Measurements from ENCODE around the gene UQCR11.
"Not testable (repeated sequence)": the region's sequence is repeated elsewhere in the genome, so short reads cannot be mapped to it uniquely, and the experiment has no call there.

UQCR11 gene

DNA sequence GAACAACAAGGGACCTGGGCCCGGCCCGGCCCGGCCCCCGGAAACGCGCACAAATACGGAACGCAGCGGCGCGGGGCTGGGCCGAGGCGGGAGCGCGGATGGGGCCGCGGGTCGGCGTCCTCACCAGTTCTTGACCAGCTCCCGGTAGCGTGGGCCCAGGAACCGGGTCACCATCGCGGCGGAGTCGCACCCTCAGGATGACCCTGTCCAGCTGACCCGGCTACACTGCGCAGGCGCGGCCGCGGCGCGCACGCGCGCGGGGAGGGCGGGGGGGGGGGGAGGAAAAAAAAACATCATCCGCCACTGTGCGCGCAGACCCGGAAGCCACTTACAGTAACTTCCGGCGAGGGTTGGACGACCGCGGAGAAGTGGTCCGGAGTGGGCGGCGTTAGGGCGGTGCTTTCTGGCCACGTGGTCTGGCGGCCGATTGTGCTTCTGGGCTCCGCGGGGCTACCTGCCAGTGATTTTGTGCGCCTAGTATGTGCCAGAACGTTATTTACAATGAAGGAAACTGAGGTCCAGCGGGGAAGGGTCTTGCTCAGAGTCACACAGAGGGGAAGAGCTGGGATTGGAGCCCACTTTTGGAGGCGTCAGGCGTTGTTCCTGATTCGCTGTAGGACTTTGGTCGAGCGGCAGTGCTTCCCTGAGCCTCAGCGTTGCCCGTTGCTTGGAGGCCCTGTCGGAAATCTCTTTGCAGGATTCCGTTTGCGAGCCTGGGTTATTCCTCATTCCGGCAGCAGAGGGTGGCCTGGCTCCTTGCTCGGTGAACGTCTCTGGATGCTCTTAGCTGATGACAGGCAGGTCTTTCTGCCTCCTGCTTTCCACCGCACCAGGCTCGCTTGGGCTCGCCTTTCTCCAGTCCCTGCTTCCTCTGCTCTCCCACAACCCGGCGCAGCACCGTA is at the start of gene UQCR11:
Gene UQCR11 (minus strand): TSS at position 227 of the 902 bp plus-strand sequence. CDS start 53 bp downstream, at position 174.
- DNase-seq (ENCODE audit: low spot score): peak; percentile 100

DNA sequence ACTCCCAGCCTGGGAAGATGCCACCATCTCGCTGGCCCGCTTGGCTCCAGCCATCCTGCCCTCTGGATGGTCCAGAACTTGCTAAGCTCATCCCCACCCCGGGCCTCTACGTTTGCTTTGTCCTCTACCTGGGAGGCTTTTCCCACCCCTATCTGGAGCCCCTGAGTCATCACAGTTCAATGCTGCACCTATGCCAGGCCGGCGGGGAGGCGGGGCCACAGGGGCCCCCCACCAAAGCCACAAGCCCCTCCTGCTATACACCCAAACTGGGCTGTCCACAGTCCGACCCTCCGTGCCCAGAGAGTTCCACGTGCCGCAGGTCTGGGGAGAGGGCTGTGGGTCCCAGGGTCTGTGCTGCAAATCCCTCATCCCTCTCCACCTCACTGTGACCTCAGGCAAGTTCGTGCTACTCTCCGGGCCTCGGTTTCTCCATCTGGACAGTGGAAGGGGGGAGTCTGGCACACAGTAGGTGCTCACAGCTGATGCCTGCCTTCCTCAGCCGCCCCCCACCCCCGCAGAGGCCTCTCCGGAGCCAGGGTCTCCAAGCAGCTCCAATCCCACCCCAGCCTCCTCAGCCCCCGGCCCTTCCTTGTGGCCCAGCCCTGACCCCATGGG is 49.0 kb upstream of the UQCR11 start:
- DNase-seq (ENCODE audit: low spot score): no peak

DNA sequence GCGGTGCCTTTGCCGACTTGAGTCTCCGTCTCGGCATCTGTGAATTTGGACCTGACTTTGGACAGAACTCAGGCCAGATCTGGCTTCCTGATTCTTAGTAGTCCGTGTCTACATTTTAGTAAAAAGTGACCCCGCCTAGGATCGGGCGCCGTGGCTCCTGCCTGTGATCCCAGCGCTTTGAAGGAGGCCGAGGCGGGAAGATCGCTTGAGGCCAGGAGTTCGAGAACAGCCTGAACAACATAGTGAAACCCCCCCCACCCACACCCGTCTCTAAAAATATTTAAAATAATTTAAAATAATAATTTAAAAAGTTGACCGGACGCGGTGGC is 48.0 kb upstream of the UQCR11 start:
- DNase-seq (ENCODE audit: low spot score): no peak

DNA sequence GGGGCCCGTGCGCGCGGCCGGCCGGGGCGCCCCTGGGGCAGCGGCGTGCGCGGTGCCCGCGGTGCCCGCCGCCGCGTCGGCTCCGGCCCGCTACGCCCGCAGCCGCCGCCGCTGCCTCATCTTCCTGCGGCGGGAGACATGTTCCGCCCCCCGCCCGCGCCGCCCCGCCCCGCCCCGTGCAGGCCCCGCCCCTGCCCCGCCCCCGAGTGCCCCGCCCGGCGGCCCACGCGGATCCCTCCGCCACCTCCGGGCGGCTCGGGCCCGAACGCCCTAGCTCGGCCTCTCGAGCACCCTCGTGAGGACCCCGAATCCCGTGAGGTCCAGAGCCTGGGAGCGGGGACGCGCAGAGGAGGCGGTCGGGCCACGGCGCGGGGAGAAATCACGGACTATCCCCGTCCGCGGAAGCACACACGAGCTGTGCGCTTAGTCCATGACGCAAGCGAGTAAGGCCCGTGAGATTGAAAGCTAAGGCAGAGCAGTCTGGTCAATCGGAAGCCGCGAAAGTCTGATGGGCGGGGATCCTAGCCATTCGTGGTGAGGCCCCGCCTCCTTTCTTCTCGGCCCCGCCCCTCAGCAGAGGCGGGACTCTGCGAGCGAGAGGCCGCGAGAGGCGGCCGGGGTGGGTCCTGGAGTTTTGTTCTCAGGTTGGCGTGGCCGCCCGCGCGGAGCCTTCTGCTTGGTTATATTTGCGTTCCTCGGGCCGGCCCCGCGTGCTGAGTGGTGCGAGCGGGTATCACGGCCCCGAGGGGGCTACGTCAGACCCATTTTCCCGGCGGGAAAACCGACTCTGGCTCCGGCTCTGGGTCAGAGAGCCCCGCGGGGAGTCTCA is 47.4 kb upstream of the UQCR11 start, which contains the start of gene TCF3:
Gene TCF3 (minus strand): TSS at position 145 of the 829 bp plus-strand sequence. CDS start 2,367 bp downstream, outside the sequence.
- peak; percentile 100 for DNase-seq (ENCODE audit: low spot score)

DNA sequence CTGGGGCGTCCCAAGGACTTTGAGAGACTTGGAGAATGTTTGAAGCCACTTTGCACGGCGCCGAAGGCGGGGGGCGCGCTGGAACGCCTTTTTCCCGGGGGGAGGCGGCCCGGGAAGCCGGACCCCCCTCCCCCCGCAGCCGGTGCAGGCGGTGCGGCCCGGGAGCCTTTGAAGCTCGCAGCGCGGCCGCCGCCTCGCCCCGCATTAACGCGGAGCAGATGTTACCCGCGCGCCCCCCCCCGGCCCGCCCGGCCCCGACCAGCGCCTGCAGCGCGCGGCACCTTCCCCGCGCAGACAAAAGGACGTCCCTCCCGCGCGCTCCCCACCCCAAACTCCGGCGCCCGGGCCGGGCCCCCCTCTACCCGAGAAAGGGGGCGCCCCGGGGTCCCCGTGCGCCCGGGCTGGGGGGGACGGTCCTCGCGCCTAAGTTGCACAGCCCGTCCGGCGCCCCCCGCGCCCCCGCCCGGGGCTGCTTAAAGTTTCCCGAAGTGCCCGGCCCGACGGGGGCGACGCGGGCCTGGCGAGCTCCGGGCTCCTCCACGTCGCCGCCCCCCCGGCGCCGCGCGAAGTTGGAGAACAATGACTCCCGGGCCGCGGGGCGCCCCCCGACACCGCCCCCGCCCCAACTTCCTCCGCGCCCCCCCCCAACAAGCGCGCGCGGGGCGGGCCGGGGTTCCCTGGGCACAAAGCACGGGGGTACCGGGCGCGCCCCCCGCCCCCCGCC is 46.5 kb upstream of the UQCR11 start:
- peak; percentile 45 for DNase-seq (ENCODE audit: low spot score)

DNA sequence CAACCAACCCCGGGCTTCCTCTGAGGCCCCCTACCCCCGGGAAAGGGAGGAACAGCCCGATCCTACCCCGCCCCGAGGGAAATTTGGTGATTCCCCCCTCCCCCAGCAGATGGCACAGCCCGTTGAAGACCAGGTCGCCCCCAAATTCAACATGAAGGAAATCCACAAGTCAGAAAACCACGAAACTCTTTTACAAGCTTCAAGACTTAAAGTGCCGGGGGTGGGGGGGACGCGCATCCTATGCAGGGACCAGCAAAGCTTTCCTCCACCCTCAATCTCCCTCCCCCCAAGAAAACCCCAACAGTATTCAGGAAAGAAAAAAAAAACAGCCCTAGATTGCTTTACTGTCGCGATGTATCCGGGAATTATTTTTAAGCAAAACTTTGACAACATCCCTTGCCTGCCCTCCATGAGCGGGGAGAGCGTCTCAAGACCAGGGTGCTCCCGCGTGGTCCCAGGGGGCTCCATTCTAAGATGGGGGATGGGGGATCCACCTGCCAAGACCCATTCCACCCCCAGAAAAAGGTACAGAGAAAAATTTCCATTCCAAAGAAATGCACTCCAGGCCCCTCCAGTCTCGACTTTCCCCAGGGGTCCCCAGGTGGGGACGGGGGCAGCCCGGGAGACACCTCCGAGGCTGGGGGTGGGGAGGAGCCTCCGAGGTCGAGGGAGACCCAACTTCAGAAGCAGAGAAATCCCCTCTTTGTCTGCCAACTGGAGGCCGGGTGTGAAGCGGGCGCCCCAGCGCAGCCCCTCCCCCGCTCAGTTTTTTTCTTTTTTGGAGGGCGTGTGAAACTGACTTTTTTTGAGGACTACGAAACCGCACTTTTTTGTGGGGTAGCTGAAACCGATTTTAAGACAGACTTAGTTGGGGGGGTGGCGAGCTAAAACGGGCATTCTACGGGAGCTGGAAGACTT is 45.6 kb upstream of the UQCR11 start:
- DNase-seq (ENCODE audit: low spot score): no peak

DNA sequence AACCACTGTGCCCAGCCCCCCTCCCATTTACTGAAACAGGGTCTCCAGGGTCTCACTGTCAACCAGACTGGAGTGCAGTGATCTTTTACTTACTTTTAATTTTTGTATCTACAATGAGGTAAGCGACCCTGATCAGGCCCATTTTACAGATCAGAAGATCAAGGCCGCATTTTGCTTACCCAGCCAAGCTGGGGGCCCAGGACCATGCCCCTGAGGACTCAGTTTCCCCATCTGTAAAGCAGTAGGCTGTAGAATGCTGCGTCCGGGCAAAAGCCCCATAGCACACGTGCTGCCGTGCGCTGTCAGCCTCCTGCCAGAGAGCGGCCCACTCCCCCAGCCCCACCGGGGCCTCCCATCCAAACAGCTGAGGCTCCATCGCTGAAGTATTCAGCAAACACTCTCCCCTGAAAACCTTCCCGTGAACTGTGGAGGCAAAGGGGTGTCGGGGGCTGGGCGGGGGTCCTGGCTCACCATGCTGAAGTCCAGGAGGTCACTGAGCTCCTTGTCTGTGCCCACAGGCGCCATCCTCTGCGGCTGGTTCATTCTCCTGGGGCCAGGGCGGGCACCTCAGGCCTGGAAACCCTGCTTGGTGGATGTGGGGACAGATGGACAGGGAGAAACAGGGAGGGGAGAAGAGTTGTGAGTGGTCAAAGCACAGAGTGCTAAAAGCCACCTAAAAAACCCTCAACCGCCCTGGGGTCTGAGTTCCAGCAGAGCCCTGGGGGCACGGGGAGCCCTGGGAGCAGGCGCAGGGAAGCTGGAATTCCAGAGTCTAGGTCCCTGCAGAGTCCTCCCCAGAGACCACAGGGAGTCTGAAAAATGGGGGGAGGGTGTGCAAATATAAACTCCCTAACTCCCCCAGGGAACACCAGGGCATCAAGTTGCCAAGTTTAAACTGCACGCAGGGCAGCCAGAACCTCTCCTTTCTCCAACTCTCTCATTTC is 44.7 kb upstream of the UQCR11 start:
- no peak for DNase-seq (ENCODE audit: low spot score)

DNA sequence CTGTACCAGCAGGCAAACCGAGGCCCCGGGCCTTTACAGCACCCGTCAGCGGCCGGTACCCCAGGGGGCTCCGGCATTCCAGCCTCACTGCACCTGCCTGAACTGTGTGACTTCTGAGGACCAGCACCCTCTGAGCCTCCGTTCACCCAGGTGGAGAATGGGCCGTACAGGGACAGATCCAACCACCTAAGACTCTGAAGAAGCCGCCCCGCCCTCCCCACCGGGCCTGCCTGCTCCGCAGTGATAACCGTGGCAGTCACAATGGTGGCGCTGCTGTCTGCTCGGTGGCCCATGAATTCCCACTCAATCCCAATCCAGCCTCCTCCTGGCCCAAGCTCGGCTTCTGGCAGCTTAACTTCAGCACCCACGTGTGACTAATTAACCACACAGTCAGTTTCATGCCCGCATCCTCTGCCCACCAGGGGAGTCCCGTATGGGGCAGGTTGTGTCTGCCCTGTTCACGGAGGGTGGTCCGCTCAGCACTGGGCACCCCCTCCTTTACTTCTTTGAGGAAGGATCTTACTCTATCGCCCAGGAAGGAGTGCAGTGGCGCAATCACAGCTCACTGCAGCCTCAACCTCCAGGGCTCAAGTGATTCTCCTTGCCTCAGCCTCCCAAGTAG is 43.8 kb upstream of the UQCR11 start:
- DNase-seq (ENCODE audit: low spot score): no peak

DNA sequence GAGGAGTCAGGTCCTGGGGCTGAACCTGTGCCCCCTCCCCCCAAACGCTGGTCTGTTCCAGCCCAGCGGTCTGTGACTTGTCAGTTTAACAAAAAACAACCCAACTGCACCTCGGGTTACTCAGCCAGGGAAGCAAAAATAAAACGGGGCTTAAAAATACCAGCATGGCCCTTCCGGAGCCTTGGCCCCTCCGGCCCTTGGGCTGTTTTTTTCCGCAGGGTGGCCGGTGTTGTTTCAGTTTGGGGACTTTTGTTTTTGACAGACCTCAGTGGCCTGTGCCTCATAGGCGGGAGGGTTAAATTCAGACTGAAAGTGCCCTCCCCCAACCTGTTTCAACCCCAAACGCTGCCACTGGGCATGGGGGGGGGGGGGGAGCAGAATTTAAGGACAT is 43.2 kb upstream of the UQCR11 start:
- no peak for DNase-seq (ENCODE audit: low spot score)

DNA sequence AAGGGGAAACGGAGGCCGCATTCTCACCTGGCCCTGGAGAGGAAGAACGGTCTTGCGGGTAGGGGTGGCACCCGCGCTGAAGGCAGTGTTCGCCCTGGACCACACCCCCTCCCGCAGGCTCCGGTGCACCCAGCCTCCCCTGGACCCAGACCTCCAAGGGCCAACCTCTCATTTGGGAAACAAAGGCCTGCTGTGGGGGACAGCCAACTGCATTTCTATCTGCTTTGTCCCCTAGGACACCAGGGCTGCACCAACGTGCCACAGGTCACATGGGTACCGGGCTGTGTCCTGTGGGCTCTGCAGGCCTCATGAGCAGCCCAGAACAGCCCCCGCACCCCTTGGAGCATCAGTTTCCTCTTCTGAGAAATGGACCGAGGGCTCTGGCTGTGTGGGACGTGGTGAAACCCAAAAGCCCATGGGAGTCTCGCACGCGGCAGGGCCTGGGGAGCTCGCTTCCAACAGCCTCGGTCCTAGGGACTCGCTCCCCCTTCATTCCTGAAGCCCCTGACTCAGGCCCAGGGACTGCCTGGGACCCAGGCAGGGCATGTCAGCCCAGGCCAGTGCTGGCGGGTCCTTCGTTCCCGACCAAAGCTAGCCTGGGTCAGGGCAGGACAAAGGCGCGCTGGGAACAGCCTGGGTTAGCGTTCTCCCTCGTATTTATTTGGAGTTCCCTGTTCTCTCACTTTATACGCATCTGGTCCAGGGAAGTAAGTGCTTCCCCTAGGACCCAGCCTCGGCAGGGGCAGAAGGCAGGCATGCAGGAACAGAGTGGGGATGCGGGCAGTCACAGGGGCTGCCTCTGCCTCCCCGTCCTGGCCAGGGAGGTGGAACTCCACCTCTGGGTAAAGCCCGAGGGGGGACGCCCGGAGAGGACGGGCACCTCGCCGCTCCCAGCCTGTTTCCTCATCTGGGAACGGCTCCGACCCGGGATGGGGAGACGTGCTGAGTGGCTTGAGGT is 42.5 kb upstream of the UQCR11 start:
- DNase-seq (ENCODE audit: low spot score): no peak

DNA sequence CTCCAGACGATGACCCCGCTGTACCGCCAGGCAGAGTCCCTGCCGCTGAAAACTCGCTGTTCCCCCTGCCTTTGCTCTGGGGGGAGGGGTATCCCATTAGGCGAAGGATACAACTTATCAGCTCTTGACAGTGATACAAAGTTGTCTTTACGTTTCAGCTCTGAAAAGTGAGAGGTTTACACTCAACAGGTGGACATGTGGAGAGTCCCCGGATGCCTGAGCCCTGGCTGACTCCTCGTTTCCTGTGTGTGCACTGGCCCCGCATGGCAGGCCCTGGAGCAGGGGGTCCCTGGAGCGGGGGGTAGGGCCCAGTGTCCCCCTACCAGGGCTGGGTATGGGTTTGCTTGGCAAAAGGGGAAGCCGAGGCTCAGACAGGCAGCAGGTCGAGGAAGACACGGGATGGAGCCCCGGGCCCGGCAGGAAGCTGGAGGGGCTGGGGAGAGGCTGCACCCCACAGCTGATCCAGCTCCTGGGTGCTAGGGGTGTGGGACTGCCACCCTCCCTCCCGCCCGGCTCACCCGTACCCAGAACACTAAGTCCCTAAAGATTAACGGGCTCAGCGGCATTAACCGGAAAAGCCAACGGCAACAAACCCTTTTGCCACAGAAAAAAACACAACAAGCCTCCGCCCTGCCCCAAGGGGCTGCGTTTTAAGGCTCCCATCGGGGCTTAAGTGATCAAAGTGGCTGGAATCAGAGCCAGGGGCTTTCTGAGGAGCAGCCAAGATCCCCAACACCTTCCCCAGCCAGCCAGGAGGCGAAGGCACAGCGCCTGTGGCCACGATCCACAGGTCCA is 41.6 kb upstream of the UQCR11 start:
- no peak for DNase-seq (ENCODE audit: low spot score)

DNA sequence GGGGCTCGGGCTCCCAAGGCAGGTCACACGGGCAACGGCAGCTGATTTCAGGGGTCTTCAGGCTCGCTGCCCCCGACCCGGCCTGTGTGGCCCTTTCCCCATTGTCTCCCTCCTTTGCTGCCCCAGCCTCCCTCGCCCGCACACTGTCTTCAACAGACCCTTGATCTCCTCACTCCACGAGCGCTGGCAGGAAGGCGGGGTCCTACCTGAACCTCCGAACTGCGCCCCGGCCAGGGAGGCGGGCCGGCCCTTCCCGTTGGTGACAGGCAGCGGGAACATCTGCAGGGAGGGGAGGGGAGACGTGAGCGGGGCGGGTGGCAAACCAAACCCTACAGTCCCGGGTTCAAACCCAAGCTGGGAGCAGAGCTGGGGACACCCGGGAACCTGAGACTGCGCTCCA is 40.9 kb upstream of the UQCR11 start:
- no peak for DNase-seq (ENCODE audit: low spot score)

DNA sequence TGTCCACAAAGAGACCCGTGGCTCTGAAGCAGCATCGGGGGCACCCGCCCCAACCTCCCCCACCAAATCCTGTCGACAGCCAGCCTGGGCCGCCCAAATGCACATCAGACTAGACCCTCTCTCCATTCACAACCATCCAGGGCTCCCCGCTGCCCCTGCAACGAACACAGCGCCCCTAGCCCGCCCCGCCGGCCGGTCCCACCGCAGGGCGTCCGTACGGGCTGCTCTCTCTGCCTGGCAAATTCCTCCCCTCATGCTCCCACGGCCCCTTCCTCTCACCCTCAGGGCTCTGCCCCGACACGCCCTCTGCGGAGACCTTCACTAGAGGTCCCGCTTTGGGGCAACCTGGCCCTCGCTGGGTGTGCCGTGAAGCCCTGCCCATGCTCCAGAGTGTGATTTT is 40.0 kb upstream of the UQCR11 start:
- DNase-seq (ENCODE audit: low spot score): no peak

DNA sequence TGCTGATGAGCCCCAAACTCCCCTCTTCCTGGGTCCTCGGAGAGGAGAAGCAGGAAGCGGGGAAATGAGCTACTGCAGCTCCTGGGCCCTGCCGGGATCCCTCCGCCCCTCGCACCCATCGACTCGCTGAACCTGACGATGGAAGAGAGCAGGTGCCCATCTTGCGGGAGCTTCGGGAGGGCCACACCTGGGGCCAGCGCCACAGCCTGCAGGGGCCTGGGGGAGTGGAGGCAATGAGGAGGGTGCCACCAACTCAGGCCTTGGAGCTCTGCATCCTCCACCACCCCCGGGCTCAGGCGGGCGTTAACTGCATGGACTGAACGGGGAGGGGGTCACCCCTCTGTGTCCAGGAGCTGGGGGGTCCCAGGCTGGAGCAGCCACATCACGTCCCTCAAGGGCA is 38.8 kb upstream of the UQCR11 start:
- DNase-seq (ENCODE audit: low spot score): no peak

DNA sequence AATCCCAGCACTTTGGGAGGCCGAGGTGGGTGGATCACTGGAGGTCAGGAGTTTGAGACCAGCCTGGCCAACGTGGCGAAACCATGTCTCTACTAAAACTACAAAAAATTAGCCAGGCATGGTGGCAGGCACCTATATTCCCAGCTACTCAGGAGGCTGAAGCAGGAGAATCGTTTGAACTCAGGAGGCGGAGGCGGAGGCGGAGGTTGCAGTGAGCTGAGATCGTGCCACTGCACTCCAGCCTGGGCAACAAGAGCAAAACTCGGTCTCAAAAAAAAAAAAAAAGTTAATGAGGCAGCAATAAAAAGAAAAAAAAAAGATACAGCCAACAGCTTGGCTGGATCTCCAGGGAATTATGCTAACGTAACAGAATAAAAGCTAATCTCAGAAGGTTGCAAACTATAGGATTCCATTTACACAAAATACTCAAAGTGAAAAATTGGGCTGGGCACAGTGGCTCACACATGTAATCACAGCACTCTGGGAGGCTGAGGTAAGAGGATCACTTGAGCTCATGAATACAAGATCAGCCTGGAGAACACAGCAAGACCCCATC is 35.7 kb upstream of the UQCR11 start:
- DNase-seq (ENCODE audit: low spot score): not testable (repeated sequence)

DNA sequence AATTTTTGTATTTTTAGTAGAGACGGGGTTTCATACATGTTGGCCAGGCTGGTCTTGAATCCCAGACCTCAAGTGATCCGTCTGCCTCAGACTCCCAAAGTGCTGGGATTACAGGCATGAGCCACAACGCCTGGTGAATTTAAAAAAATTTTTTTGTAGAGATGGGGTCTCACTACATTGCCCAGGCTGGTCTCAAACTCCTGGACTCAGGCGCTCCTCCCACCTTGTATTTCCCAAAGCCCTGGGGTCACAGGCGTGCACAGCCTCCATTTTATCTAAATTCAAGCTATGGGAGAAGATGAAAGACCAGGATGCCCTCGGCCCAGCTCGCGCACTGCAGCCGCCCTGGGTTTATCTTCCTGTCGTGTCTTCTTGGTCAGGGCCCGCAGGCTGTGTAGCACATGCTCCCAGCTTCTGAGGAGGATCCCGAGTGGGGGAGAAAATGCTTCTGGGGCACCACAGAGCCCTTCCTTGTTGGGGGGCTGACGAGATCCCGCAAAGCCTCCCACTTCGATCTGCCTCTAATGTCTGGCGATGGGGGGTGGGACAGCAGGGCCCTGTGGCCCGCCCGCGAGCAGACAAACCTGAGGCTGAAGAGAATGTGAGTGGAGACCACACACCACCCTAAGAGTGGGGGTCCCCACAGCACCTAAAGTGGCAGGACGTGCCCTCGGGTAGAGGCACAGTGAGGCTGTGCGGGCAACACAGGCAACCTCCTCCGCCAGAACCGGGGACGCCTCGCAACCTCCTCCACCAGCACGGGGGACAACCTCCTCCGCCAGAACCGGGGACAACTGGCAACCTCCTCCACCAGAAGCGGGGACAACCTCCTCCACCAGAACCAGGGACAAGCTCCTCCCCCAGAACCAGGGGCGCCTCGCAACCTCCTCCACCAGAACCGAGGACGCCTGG is 31.3 kb upstream of the UQCR11 start:
- no peak for DNase-seq (ENCODE audit: low spot score)

All from AG08395 (cell line).